Activated CD4-positive, alpha-beta memory T cell treated with anti-CD3 and anti-CD28 coated beads for 36 hours (primary cell): ENCODE measurements around the gene FAM3A. TPM values are rescaled to one million over a fixed set of nuclear protein-coding genes. Genes with fewer than 3 reads are reported as not detected.
"Not testable (repeated sequence)": the region's sequence is repeated elsewhere in the genome, so short reads cannot be mapped to it uniquely, and the experiment has no call there.

Experiments
- CTCF ChIA-PET: fragments of 350-600 bp; sonication (Branson Sonifier 250); formaldehyde crosslinking; loops from one replicate; lab custom pipeline; 2021; ENCODE audit warnings: antibody characterized with exemption, inconsistent platforms; lab: Charles Lee
- POLR2A ChIA-PET: fragments of 350-600 bp; sonication (Branson Sonifier 250); formaldehyde crosslinking; loops from one replicate; lab custom pipeline; 2021; ENCODE audit warnings: antibody characterized with exemption; lab: Charles Lee
- DNase-seq: peaks from one replicate; pipeline ENCODE4 v3.0.0-alpha.2; 2020
- H3K27ac Mint-ChIP-seq: one replicate; pipeline ENCODE4 v1.8.0; 2021; ENCODE audit warnings: mixed read lengths
- H3K27me3 Mint-ChIP-seq: one replicate; pipeline ENCODE4 v1.8.0; 2021; ENCODE audit warnings: mixed read lengths
- H3K36me3 Mint-ChIP-seq: one replicate; pipeline ENCODE4 v1.8.0; 2021; ENCODE audit warnings: mixed read lengths
- H3K4me1 Mint-ChIP-seq: one replicate; pipeline ENCODE4 v1.8.0; 2021; ENCODE audit warnings: low read depth, mixed read lengths
- H3K4me3 Mint-ChIP-seq: one replicate; pipeline ENCODE4 v1.8.0; 2021; ENCODE audit warnings: mild to moderate bottlenecking, mixed read lengths
- H3K9me3 Mint-ChIP-seq: one replicate; pipeline ENCODE4 v1.8.0; 2021; ENCODE audit warnings: mixed read lengths
- intact Hi-C: fragments of 100-400 bp; cut with micrococcal nuclease; formaldehyde crosslinking; loops from one replicate; pipeline ENCODE4 v1.15.1; 2023
- total RNA-seq, 2 experiments: library from RNA; stranded (reverse); gene quantifications; one replicate each; pipeline ENCODE4 v1.2.3, GENCODE V29; 2021

The FAM3A gene
- total RNA-seq = 10 to 100 TPM; 21.4 to 28.4 TPM

GRCh38 chrX:154515966-154516655, at the start of gene FAM3A:
TSS of gene FAM3A (minus strand) at chrX:154516232. CDS start at chrX:154515772, 460 bp downstream.
- H3K27ac Mint-ChIP-seq = peak within 1 kb of the TSS; percentile 90
- peaks cover 1% of the 10 kb centered on the region for H3K36me3 Mint-ChIP-seq
- CTCF ChIA-PET = no interaction called here
- intact Hi-C loops = loop anchor here (1.0 kb wide), 1 partner anchor 26 kb away; the partner anchor contains the start of gene SLC10A3
- peak; percentile 95 for DNase-seq
- H3K27me3 Mint-ChIP-seq = no peaks in the 10 kb centered on the region
- POLR2A ChIA-PET = interaction anchor here (1.3 to 1.6 kb wide), 4 partner anchors 11 to 145 kb away, joined by 3 to 5 read pairs (median 4); partner anchors contain the start of gene SLC10A3
- H3K9me3 Mint-ChIP-seq = no peaks in the 10 kb centered on the region
- peak within 1 kb of the TSS; percentile 84 for H3K4me3 Mint-ChIP-seq
- peaks cover 17% of the 10 kb centered on the region for H3K4me1 Mint-ChIP-seq

DNA sequence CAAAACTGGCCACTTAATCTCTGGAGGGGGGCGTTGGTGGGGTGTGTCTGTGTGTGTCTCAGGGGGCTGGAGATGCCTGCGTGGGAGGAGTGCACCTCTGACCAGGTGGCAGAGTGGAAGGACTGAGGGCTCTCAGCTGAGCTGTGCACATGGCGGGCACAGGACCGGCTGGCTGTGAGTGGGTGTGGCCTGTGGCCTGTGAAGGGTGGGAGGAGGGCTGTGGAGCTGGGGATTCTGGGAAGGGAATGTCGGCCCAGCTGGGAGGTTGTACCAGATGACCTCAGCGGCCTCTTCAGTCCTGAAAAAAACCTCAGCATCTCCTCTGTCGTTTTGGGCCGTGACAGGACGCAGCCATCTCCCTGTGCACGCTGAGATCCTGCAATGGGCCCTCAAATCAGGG, 46.3 kb upstream of the FAM3A start:
- H3K27ac Mint-ChIP-seq, DNase-seq, H3K36me3 Mint-ChIP-seq, intact Hi-C loops, H3K27me3 Mint-ChIP-seq, H3K9me3 Mint-ChIP-seq, H3K4me1 Mint-ChIP-seq, POLR2A ChIA-PET, H3K4me3 Mint-ChIP-seq, CTCF ChIA-PET: not testable (repeated sequence)

DNA sequence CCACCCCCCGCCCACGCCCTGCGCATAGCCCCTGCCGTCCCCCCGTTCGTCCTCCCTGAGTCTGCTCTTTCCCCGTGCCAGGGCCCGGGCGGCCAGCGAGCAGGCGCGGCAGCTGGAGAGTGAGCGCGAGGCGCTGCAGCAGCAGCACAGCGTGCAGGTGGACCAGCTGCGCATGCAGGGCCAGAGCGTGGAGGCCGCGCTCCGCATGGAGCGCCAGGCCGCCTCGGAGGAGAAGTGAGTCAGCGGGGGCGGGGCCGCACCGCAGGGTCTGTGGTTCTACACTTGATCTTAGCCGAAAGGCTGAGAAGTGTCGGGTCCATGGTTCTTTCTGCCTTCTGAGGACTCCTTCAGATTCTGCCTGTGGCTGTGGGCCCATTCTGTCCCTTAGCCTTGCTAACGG, 44.3 kb upstream of the FAM3A start:
- H3K9me3 Mint-ChIP-seq, H3K27me3 Mint-ChIP-seq, H3K4me1 Mint-ChIP-seq, POLR2A ChIA-PET, H3K36me3 Mint-ChIP-seq, intact Hi-C loops, DNase-seq, H3K27ac Mint-ChIP-seq, CTCF ChIA-PET, H3K4me3 Mint-ChIP-seq: not testable (repeated sequence)

DNA sequence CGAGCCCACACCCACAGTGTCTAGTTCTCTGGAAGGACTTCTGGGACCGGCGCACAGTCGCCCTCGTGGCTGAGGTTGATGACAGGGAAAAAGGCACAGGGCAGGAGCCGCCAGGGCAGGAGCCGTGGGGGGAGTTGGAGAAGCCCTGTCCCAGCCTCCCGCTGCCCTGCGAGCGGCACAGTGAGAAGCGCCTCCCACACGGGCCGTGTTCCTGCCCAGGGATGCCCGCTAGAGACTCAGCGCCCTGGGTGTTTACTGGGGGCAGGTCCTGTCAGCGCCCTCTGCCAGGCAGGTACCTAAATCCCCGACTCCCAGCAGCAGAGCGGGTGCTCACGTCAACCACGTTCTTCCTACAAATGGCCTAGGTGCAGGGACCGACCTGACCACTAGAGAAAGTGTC, 42.9 kb upstream of the FAM3A start:
- H3K36me3 Mint-ChIP-seq, CTCF ChIA-PET, H3K27me3 Mint-ChIP-seq, DNase-seq, intact Hi-C loops, H3K27ac Mint-ChIP-seq, H3K9me3 Mint-ChIP-seq, H3K4me3 Mint-ChIP-seq, H3K4me1 Mint-ChIP-seq, POLR2A ChIA-PET: not testable (repeated sequence)

DNA sequence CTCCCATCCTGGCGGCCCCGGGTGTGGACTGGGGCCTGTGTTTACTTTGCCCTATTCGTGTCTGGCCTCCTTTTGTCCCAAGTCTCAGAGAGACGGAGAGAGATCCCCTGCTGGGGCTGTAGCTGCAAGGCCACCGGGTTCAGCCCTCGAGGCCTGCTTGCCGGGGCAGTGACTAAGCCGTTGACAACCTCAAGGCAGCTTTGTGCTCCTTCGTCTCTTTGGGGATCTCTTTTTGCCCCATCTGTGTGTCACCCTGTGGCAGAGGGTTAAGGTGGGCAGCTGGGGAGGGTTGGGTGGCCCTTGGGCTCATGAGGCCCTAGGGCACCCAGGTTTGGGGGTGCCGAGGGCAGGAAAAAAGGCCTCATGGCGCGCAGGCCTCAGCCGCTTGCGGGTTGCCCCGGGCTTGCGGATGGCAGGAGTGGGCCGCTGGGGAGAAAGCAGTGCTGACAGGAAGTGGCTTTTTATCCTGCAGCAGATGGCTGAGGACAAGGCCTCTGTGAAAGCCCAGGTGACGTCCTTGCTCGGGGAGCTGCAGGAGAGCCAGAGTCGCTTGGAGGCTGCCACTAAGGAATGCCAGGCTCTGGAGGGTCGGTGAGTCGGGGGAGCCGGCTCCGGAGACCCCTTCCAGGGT, 42.1 kb upstream of the FAM3A start:
- CTCF ChIA-PET, H3K27ac Mint-ChIP-seq, H3K36me3 Mint-ChIP-seq, DNase-seq, POLR2A ChIA-PET, H3K9me3 Mint-ChIP-seq, H3K27me3 Mint-ChIP-seq, intact Hi-C loops, H3K4me1 Mint-ChIP-seq, H3K4me3 Mint-ChIP-seq: not testable (repeated sequence)

DNA sequence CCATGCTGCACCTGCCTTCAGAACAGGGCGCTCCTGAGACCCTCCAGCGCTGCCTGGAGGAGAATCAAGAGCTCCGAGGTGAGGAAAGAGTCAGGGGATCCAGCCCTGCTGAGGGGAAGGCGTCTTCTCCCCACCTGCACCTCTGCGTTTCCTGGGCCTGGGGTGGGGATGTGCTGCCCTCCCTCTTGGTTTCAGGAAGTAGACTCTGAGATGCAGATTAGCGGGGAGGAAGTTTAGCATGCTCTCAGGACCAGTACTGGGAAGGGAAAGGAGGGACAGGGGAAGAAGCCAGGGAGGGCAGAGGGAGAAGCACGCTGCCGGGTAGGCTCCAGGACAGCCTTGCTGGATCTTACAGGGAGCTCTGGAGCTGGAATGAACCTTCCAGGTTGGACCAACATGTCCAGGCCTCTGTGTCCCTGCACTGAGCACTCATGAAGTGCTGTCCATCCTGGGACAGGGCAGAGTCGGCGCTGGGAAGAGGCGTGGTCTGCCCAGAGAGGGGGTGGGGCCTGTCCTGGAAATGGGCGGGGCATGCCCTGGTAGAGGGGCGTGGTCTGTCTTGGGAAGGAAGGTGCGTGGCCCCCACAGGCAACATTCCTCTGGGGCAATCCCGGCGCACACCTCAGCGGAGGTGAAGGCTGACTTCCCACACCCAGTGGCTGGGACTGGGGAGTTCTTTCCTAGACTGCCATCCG, 36.2 kb upstream of the FAM3A start:
- H3K27me3 Mint-ChIP-seq, CTCF ChIA-PET, POLR2A ChIA-PET, H3K9me3 Mint-ChIP-seq, DNase-seq, H3K4me3 Mint-ChIP-seq, intact Hi-C loops, H3K36me3 Mint-ChIP-seq: not testable (repeated sequence)
- peak overlapping the region; percentile 45 for H3K27ac Mint-ChIP-seq
- peaks cover 24% of the 10 kb centered on the region for H3K4me1 Mint-ChIP-seq

GRCh38 chrX:154549766-154550165, 33.7 kb upstream of the FAM3A start:
- ChIA-PET POLR2A (no interaction called here), CTCF (no interaction called here)
- Mint-ChIP-seq H3K4me3 (peak overlapping the region; percentile 45), H3K36me3 (peaks cover 15% of the 10 kb centered on the region), H3K4me1 (peaks cover 39% of the 10 kb centered on the region), H3K27ac (peak overlapping the region; percentile 64), H3K27me3 (no peaks in the 10 kb centered on the region), H3K9me3 (no peaks in the 10 kb centered on the region)
- intact Hi-C loops = no loop called here
- DNase-seq = no peak

DNA sequence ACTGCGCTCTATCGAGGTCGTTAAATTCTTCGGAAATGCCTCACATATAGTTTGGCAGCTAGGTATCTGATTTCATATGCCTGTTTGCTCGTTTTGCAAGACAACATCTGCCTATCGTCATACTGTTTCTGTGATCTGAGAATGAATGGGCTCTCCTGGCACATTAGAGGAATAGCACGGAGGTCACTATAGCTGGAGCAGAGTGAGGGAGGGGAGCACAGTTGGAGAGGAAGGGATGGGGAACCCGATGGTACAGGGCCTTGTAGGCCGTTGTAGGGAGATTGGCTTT, 31.9 kb upstream of the FAM3A start:
- no peaks in the 10 kb centered on the region for H3K9me3 Mint-ChIP-seq
- DNase-seq = no peak
- H3K4me3 Mint-ChIP-seq = peak overlapping the region; percentile 86
- H3K4me1 Mint-ChIP-seq = peaks cover 43% of the 10 kb centered on the region
- ChIA-PET CTCF (no interaction called here), POLR2A (no interaction called here)
- peaks cover 18% of the 10 kb centered on the region for H3K36me3 Mint-ChIP-seq
- no peaks in the 10 kb centered on the region for H3K27me3 Mint-ChIP-seq
- intact Hi-C loops = no loop called here
- peak overlapping the region; percentile 93 for H3K27ac Mint-ChIP-seq

GRCh38 chrX:154547245-154548027, 31.4 kb upstream of the FAM3A start, which contains the start of gene IKBKG:
TSS of gene IKBKG (plus strand) at chrX:154547620. CDS start at chrX:154552003, 4,383 bp downstream.
- Mint-ChIP-seq H3K4me3 (peak within 1 kb of the TSS; percentile 86), H3K4me1 (peaks cover 47% of the 10 kb centered on the region), H3K27ac (peak within 1 kb of the TSS; percentile 93), H3K27me3 (no peaks in the 10 kb centered on the region), H3K36me3 (peaks cover 23% of the 10 kb centered on the region), H3K9me3 (no peaks in the 10 kb centered on the region)
- ChIA-PET CTCF (interaction anchor here (0.8 to 1.4 kb wide), 2 partner anchors 12 to 174 kb away, joined by 3 read pairs; no protein-coding TSS in a partner anchor), POLR2A (no interaction called here)
- intact Hi-C loops = no loop called here
- peak; percentile 91 for DNase-seq

DNA sequence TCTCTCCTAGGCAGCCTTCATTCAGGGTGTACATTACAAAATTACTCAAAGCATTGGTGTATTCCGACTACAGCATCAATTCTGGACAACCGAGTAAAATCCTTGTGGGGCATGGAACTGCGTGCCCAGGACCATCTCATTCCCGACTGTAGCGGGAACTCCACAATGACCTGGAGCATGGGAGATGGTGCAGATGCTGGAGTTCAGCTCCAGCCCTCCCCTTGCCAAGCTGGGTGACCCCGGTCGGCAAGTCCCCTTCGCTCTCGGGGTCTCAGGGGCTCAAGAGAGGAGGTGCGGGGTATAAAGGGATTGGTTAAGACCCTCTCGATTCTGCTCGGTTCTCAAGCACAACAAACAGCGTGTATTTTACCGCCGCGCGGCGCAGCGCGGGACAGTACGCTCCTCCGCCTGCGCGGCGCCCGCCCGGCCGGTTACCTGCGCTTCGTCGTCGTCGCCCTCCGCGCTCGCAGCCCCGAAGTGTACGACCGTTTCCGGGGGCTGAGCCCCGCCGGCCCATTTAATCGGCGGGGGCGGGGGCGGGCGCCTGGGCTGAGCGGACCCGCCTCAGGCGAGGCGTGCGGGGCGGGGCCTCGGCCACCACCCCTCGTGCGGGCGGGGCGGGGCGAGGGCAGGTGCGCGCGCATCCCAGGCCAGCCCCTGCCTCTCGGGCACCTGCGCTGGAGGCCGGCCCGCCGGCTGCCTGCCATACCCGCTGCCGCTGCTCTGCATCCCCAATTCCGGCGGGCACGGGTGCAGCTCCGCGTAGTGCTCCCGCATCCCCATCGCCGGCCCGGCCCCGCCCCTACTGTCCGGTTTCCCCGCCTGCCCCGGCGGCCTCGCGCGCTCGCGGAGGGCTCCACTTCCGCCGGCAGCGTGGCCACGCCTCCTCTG, 30.6 kb upstream of the FAM3A start, which contains the start of gene G6PD:
Gene G6PD (minus strand): TSS at position 493 of the 891 bp plus-strand sequence. CDS start 691 bp downstream, outside the sequence.
- Mint-ChIP-seq H3K27me3 (no peaks in the 10 kb centered on the region), H3K36me3 (peaks cover 17% of the 10 kb centered on the region), H3K27ac (peak within 1 kb of the TSS; percentile 93), H3K4me1 (peaks cover 48% of the 10 kb centered on the region), H3K4me3 (peak within 1 kb of the TSS; percentile 86), H3K9me3 (no peaks in the 10 kb centered on the region)
- POLR2A ChIA-PET = interaction anchor here (0.6 kb wide), 1 partner anchor 788 kb away, joined by 3 read pairs; no protein-coding TSS in a partner anchor
- peak; percentile 84 for DNase-seq
- intact Hi-C loops = no loop called here
- CTCF ChIA-PET = interaction anchor here (0.8 to 1.4 kb wide), 2 partner anchors 11 to 173 kb away, joined by 3 read pairs; no protein-coding TSS in a partner anchor
